NB4 (cell line): ENCODE data around the gene BRD3.

ENCODE experiments used
- MAX ChIP-seq: IDR thresholded peaks from 2 replicates; pipeline ENCODE4 v1.6.1; 2011; ENCODE audit warnings: low read depth, low read length
- POLR2A ChIP-seq: IDR thresholded peaks from 2 replicates; pipeline ENCODE4 v1.6.1; 2011; ENCODE audit warnings: mild to moderate bottlenecking; ENCODE audit not compliant: insufficient read length; ENCODE audit errors: extremely low read depth
- TF ChIP-seq, protein P1 (sequence below): IDR thresholded peaks from one replicate; pipeline ENCODE4 v1.5.1; 2012; ENCODE audit warnings: low read depth, low read length

- TF ChIP-seq, protein P1, sequence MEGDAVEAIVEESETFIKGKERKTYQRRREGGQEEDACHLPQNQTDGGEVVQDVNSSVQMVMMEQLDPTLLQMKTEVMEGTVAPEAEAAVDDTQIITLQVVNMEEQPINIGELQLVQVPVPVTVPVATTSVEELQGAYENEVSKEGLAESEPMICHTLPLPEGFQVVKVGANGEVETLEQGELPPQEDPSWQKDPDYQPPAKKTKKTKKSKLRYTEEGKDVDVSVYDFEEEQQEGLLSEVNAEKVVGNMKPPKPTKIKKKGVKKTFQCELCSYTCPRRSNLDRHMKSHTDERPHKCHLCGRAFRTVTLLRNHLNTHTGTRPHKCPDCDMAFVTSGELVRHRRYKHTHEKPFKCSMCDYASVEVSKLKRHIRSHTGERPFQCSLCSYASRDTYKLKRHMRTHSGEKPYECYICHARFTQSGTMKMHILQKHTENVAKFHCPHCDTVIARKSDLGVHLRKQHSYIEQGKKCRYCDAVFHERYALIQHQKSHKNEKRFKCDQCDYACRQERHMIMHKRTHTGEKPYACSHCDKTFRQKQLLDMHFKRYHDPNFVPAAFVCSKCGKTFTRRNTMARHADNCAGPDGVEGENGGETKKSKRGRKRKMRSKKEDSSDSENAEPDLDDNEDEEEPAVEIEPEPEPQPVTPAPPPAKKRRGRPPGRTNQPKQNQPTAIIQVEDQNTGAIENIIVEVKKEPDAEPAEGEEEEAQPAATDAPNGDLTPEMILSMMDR: no peak
- TF ChIP-seq POLR2A (no peak), MAX (no peak)
These were observed 18.6 kb downstream of the BRD3 start for GRCh38 chr9:134049236-134049635.
